B cell (primary cell): ENCODE measurements around the gene CREBBP. TPM values are rescaled to one million over a fixed set of nuclear protein-coding genes. Genes with fewer than 3 reads are reported as not detected.

ENCODE experiments used
- ATAC-seq: fragments of 200-7000 bp; cut with Tn5 transposase; one replicate; pipeline ENCODE4 v1.10.0; 2021; ENCODE audit warnings: low read depth, mild to moderate bottlenecking, moderate number of reproducible peaks, moderate library complexity
- CTCF ChIA-PET: fragments of 350-600 bp; sonication (Branson Sonifier 250); formaldehyde crosslinking; loops from one replicate; lab custom pipeline; 2021; ENCODE audit warnings: antibody characterized with exemption, inconsistent platforms; lab: Charles Lee
- POLR2A ChIA-PET: fragments of 350-600 bp; sonication (Branson Sonifier 250); formaldehyde crosslinking; loops from one replicate; lab custom pipeline; 2021; ENCODE audit warnings: antibody characterized with exemption; lab: Charles Lee
- DNase-seq: peaks from one replicate; pipeline ENCODE4 v3.0.0; 2013
- H2AFZ ChIP-seq: 2 replicates; pipeline ENCODE4 v1.6.1; 2012; ENCODE audit warnings: mild to moderate bottlenecking, low read depth, low read length; ENCODE audit not compliant: insufficient read depth, poor library complexity, severe bottlenecking
- H3K27ac ChIP-seq, 2 donors: 1 replicate in 1 of 2; 2 replicates in 1 of 2; pipeline ENCODE4 v1.5.1; 2012 to 2013; ENCODE audit warnings: low read length in 2 of 2, mild to moderate bottlenecking in 2 of 2, moderate library complexity in 1 of 2
- H3K27me3 ChIP-seq, 4 experiments: fragments of 200-600 bp in 1 of 4; sonication (generic) in 1 of 4; replicated peaks in 1 of 4; 1 replicate in 2 of 4; 2 replicates in 2 of 4; pipeline versions ENCODE4 v1.6.1 to v1.7.0; 2013 to 2016; ENCODE audit warnings: low read length in 3 of 4, mild to moderate bottlenecking in 2 of 4, mixed read lengths in 1 of 4, moderate library complexity in 1 of 4; ENCODE audit not compliant: insufficient read depth in 4 of 4, control insufficient read depth in 3 of 4; ENCODE audit errors: control extremely low read depth in 1 of 4
- H3K36me3 ChIP-seq, 2 experiments: replicated peaks in 1 of 2; 1 replicate in 1 of 2; 2 replicates in 1 of 2; pipeline versions ENCODE4 v1.6.1 to v1.7.1; 2013; ENCODE audit warnings: low read length in 1 of 2; ENCODE audit not compliant: insufficient read depth in 2 of 2, control insufficient read depth in 1 of 2; ENCODE audit errors: control extremely low read depth in 1 of 2, extremely low read depth in 1 of 2
- H3K4me1 ChIP-seq, 2 donors: fragments of 200-600 bp in 1 of 2; sonication (generic) in 1 of 2; 1 replicate in 1 of 2; 2 replicates in 1 of 2; pipeline versions ENCODE4 v1.5.1 to v1.6.1; 2013 to 2017; ENCODE audit warnings: low read length in 2 of 2; ENCODE audit not compliant: control insufficient read depth in 2 of 2, insufficient read depth in 2 of 2
- H3K4me2 ChIP-seq: replicated peaks from 2 replicates; pipeline ENCODE3; 2012; ENCODE audit warnings: mild to moderate bottlenecking, low read depth, low read length; ENCODE audit not compliant: poor library complexity, severe bottlenecking
- H3K4me3 ChIP-seq, 5 experiments: fragments of 200-600 bp in 1 of 5; sonication (generic) in 1 of 5; 1 replicate in 3 of 5; 2 replicates in 2 of 5; pipeline versions ENCODE4 v1.5.1 to v1.7.0; 2011 to 2016; ENCODE audit warnings: low read length in 4 of 5, mild to moderate bottlenecking in 4 of 5, low read depth in 2 of 5, control low read depth in 1 of 5, moderate library complexity in 1 of 5; ENCODE audit not compliant: insufficient read depth in 1 of 5; ENCODE audit errors: control extremely low read depth in 1 of 5, extremely low read depth in 1 of 5
- H3K79me2 ChIP-seq: fragments of 200-600 bp; sonication (generic); one replicate; pipeline ENCODE4 v1.6.0; 2016; ENCODE audit warnings: low read length; ENCODE audit not compliant: control insufficient read depth, insufficient read depth
- H3K9ac ChIP-seq: fragments of 200-600 bp; sonication (generic); 2 replicates; pipeline ENCODE4 v1.6.1; 2017; ENCODE audit warnings: mild to moderate bottlenecking, low read length, moderate library complexity
- H3K9me3 ChIP-seq, 3 donors: one replicate each; pipeline versions ENCODE4 v1.6.1 to v1.7.1; 2013; ENCODE audit warnings: low read length in 2 of 3; ENCODE audit not compliant: control insufficient read depth in 2 of 3, insufficient read depth in 1 of 3; ENCODE audit errors: control extremely low read depth in 1 of 3
- H4K20me1 ChIP-seq: 2 replicates; pipeline ENCODE4 v1.6.0; 2012; ENCODE audit warnings: mild to moderate bottlenecking, low read length; ENCODE audit not compliant: insufficient read depth, control insufficient read depth, poor library complexity, severe bottlenecking
- H3K27ac Mint-ChIP-seq: one replicate; pipeline ENCODE4 v1.8.0; 2021; ENCODE audit warnings: mixed read lengths
- H3K27me3 Mint-ChIP-seq: one replicate; pipeline ENCODE4 v1.8.0; 2021; ENCODE audit warnings: mixed read lengths
- H3K4me1 Mint-ChIP-seq: one replicate; pipeline ENCODE4 v1.8.0; 2021; ENCODE audit warnings: mixed read lengths
- H3K4me3 Mint-ChIP-seq: one replicate; pipeline ENCODE4 v1.8.0; 2021; ENCODE audit warnings: mixed read lengths
- H3K9me3 Mint-ChIP-seq: one replicate; pipeline ENCODE4 v1.8.0; 2022; ENCODE audit warnings: mixed read lengths; ENCODE audit not compliant: insufficient read depth
- CTCF ChIP-seq: fragments of 200-600 bp; IDR thresholded peaks from one replicate; pipeline ENCODE4 v1.8.0; 2022; ENCODE audit warnings: antibody characterized with exemption, mild to moderate bottlenecking
- EZH2 ChIP-seq: IDR thresholded peaks from 2 replicates; pipeline ENCODE4 v1.6.1; 2012; ENCODE audit warnings: borderline replicate concordance, low read depth, mild to moderate bottlenecking, moderate library complexity, low read length; ENCODE audit not compliant: insufficient read depth, poor library complexity, severe bottlenecking
- WGBS: methylation state at CpG from one replicate; pipeline ENCODE4 v1.1.5; 2013; ENCODE audit warnings: missing lambda C conversion rate; ENCODE audit not compliant: insufficient coverage; 5-methylcytosine and 5-hydroxymethylcytosine counted together
- intact Hi-C: fragments of 100-400 bp; cut with micrococcal nuclease; formaldehyde crosslinking; loops from one replicate; pipeline ENCODE4 v1.10.0; 2022
- polyA plus RNA-seq: library from polyadenylated mRNA; depleted of rRNA; stranded (reverse); fragments of >200 nt; gene quantifications from 2 replicates; pipeline ENCODE4 v1.2.3, GENCODE V29; 2012
- total RNA-seq, 2 donors: library from RNA; stranded (reverse); fragments of 120-200 nt in 1 of 2; gene quantifications; 1 replicate in 1 of 2; 2 replicates in 1 of 2; pipeline versions ENCODE4 v1.2.3 to v1.2.4, GENCODE V29; 2013 to 2022

CREBBP gene
- total and polyA plus RNA-seq, 2 donors (not counting 1 experiment from before 2014, with no cell fraction given): 27.6 to 206 TPM

GRCh38 chr16:3730161-3731125 lies 150.1 kb downstream of the CREBBP start:
- Histone ChIP-seq H3K4me1 (no peaks in the 10 kb centered on the region), H3K4me2 (no peak overlapping the region), H3K27me3 (no peaks in the 10 kb centered on the region), H3K9ac (no peak overlapping the region), H2AFZ (no peak overlapping the region), H3K36me3 (peaks cover 0 to 71% of the 10 kb centered on the region in 2 experiments), H3K4me3 (no peak overlapping the region), H3K27ac (no peak overlapping the region), H3K9me3 (no peaks in the 10 kb centered on the region), H3K79me2 (peaks cover 11% of the 10 kb centered on the region), H4K20me1 (peaks cover 55% of the 10 kb centered on the region)
- Mint-ChIP-seq H3K4me1 (no peaks in the 10 kb centered on the region), H3K4me3 (no peak overlapping the region), H3K27ac (no peak overlapping the region), H3K27me3 (no peaks in the 10 kb centered on the region), H3K9me3 (no peaks in the 10 kb centered on the region)
- TF ChIP-seq CTCF: no peak
- TF ChIP-seq EZH2: no peak
- WGBS: 99% methylated on average over 24 of the region's 24 CpGs
- ChIA-PET CTCF (no interaction called here), POLR2A (interaction anchor here (0.6 kb wide), 1 partner anchor 56 kb away, joined by 7 read pairs; no protein-coding TSS in a partner anchor)
- intact Hi-C loops: no loop called here
- ATAC-seq: no peak
- no peak for DNase-seq
